GM21381 (cell line): ENCODE data around the gene DGCR2.
"Not testable (repeated sequence)": the region's sequence is repeated elsewhere in the genome, so short reads cannot be mapped to it uniquely, and the experiment has no call there.

Source experiments
- ATAC-seq: cut with Tn5 transposase; IDR thresholded peaks from one replicate; pipeline ENCODE4 v1.9.1; 2021; ENCODE audit warnings: mild to moderate bottlenecking, moderate library complexity; ENCODE audit not compliant: unreplicated experiment

Gene DGCR2

DNA sequence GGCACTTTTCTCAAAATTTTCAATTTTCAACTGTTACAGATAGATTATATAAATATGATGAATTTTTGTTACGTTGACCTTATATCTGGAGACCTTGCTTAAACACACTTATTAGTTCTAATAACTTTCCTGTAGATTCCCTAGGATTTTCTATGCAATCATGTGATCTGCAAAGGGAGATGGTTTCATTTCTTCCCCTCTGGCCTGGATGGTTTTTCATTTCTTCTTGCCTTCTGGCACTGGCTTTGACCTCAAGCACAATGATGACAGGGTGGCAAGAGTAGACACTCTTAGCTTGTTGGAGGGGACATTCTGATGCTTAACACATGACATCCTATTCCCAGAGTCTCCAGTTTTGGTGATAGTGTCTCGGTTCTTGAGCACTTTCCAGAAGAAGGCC, 75.9 kb downstream of the DGCR2 start:
- no peak for ATAC-seq

DNA sequence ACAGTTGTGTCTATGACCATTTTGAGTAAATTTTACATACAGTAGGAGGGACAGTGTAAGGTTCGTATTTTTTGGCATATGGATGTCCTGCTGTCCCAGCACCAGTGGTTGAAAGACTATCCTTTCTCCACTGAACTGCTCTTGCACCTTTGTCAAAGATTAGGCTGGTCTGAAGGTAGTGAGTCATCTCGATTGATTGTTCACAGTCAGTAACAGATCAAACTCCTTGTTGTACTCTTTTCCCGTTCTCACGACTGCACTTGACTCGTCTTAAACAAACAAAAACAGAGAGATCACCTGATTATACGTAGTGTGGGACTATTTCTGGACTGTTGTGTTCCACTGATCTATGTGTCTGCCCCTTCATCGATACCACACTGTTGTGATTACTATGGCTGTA, 77.1 kb downstream of the DGCR2 start:
- ATAC-seq = no peak

DNA sequence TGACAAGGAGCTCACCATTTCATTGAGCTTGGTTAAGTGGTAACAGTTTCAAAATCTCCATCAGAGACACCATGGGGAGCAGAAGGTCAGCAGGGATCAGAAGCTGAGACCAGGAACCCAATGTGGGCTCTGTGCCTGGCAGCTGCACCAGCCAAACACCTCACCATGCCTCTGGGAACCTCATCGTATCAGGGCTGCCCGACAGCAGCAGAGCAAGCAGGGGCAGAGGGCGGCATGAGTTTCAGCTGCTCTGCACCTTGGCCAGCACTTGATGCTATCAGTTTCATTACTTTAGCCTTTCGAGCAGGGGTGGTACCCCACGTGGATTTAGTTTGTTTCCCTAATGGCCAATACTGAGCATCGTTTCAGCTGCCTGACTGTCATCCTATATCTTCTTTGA, 77.8 kb downstream of the DGCR2 start:
- ATAC-seq = no peak

DNA sequence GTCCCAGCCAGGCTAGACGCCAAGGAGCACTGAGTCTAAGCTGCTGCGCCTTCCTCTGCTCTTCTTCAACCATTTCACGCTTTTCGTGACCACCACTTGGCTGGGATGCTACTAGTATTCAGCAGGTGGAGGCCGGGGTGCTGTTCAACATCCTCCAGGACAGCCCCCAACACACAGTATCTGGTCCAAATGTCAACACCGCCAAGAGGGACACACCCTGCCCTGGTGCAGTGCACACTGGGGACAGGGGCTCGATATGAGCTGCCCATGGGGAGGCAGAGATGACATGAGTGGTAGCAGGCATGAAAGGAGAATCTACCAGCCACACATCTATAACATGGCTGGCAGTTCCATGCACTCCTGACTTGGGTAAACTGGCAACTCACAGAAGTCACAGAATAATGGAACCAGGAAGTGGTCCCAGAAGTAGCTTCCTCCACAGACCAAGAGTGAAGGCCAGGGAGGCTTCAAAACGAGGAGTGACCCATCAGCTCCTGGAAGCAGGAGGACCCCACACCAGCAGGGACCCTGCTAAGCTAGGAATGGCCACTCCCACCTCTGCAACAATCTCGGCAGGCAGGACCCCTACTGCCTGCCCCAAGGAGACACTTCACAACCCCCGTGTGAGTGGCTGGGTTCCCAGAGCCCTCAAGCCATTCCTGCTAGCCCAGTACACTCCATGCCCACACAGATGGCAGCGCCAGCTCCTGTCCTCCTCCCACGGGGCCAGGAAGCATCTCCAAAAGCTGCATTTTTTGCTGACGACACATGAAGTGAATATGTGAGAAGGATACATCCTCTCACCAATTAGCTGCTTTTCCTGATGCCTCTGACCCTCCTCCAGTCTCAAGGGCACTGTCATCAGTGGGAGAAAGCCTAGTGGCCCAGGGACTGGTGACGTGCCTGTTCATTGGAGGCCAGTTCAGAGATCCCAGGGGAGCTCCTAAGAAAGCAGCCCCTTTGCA, 78.8 kb downstream of the DGCR2 start:
- ATAC-seq = no peak

- ATAC-seq = no peak
Measured at GRCh38 chr22:19042285-19043120, 79.7 kb downstream of the DGCR2 start.

- ATAC-seq = no peak
Measured at GRCh38 chr22:19041704-19042074, 80.5 kb downstream of the DGCR2 start.

GRCh38 chr22:19040888-19041703, 81.1 kb downstream of the DGCR2 start:
- ATAC-seq = no peak

DNA sequence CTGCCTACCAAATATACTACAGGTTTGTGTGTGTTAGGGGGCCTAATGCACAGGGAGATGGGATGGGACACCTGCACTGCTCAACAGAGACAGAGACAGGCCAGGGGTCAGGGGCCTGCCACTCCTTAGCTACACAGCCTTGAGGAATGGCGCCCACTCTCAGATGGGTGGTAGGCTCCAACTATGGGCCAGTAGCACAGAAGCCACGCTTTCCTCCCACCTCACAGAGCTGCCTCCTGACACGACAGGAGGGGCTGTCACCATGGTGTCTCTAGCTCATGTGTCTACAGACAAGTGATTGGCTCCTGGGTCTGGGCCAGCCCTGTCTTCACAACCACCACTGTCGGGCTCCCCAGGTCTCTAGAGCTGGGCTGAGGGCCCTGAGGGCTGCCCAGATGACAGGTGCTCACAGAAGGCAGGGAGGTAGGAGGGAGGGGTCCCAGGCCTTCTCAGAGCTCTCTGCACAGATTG, 81.8 kb downstream of the DGCR2 start:
- ATAC-seq = no peak

DNA sequence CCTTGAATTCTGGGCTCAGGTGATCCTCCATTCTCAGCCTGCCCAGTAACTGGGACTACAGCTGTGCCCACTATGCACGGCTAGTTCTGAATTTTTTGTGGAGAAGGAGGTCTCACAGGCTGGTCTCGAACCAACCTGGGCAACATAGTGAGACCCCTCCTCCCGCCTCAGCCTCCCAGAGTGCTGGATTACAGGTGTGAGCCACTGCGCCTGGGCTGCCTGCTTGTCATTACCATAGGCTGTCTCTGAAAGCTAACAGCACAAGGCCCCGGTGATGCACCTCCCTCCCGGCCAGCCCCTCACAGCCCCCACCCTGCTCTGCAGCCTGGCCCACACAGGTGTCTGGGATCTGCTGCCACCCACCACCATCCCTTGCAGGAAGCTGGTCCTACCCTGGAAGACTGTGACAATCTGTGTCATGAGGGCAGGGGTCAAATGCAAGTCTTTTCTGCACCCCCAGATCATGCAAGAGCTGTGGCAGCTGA, 82.4 kb downstream of the DGCR2 start:
- no peak for ATAC-seq

DNA sequence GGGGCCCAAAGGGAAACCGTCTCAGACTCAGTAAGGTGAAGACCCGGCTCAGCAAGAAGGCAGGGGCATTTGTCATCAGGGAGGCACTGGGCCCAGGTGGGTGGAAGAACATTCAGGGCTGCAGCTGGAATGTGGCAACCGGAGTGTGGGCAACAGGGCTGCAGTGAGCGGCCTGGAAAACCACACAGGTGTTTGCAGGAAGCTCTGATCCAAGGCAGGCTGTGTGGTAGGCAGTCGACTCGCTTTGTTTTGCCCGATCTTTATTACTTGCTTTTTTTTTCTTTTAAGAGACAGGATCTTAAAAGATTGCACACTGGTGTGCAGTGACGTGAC, 82.8 kb downstream of the DGCR2 start:
- ATAC-seq = no peak

DNA sequence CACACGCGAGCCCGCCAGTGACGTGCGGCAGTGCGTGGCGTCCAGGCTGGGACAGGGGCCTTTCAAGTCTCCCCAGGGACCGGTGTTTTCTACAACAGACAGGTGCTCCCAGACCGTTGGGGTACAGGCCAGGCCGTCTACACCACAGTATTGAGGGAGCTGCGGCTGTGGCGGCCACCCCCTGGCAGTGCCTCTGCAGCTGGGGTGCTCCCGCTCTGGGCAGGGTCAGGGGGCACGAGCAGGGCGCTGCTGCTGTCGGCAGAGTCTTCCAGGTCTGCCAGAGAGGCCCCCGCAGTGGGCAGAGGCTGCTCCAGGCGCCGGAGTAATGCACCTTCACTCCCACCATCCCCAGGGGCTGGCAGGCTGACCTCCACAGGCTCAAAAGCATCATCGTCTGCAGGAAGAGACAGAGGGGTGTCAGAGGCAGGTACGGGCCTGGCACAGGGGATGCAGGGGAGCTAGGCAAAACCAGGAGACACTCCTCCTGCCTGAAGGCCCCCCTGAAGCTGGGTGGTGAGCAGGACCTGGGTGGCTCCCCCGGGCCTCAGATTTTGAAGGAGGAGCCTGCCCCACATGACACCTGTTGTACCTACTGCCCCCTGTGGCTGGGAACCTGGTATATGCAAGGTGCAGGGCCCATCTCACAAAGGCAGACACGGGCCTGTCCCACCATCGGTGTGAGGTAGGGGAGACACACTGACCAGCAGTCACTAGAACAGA, 83.3 kb downstream of the DGCR2 start:
- no peak for ATAC-seq

DNA sequence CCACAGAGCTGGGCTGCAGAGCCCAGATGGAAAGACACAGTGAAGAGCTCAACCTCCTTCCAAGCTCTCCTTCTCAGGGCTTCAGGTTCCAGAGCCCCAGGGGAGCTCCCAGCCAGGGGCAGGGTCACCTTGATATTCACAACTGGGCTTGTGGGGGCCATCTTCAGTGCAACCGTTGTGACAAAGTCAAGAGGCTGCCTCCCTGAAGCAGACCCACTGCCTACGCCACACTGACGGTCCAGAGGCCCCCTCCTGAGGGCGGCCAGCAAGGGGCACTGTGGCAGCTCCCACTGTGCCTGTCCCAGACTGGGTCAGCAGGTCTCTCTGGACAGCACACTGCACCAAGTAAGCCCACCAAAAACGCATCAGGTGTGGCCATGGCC, 84.1 kb downstream of the DGCR2 start:
- no peak for ATAC-seq

GRCh38 chr22:19037282-19038163, 84.7 kb downstream of the DGCR2 start:
- no peak for ATAC-seq

GRCh38 chr22:19036523-19037273, 85.5 kb downstream of the DGCR2 start:
- no peak for ATAC-seq

DNA sequence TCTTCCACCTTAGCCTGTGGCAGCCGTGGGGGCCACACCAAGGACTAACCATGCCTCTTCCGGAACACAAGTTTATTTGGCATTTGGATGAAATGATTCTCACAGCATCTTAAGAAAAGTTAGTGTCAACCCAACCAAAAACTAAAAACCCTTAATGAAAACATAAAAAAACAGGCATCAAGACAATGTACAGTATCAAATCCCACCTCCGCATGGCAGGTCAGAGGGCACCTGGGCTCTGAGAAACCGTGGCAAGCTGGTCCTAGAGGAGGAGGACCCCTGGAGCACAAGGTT, 86.0 kb downstream of the DGCR2 start:
- no peak for ATAC-seq

- ATAC-seq = no peak
Measured at GRCh38 chr22:19035474-19036228, 86.6 kb downstream of the DGCR2 start.

DNA sequence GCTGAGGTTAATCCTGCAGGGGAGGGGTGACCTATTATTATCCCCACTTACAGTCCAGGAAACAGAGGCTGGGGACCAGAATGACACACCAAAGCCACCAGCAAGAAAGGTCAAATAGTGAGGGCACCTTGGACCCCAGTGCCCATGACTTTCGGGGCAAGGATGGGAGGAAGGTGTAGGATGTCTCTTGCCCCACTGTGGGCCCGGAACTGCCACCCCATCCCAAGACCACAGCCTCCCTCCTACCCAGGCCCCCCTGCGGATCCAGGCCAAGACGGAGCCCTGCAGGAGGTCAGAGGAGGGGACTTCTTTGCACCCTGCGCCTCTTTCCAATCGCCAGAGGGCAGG, 87.1 kb downstream of the DGCR2 start:
- not testable (repeated sequence) for ATAC-seq

- not testable (repeated sequence) for ATAC-seq
Measured at GRCh38 chr22:19034724-19035120, 87.5 kb downstream of the DGCR2 start.
